BE2C (cell line): Measurements from ENCODE around the gene TRPM2.

ENCODE experiments used
- DNase-seq: peaks from one replicate; pipeline ENCODE4 v3.0.0-alpha.2; 2020
- H3K27me3 ChIP-seq: fragments of 250-450 bp; sonication (Bioruptor Pico); 2 replicates; pipeline ENCODE4 v1.5.1; 2020; ENCODE audit warnings: mild to moderate bottlenecking
- H3K36me3 ChIP-seq: fragments of 250-450 bp; sonication (Bioruptor Pico); 2 replicates; pipeline ENCODE4 v1.5.1; 2020; ENCODE audit warnings: mild to moderate bottlenecking
- H3K4me1 ChIP-seq: fragments of 250-450 bp; sonication (Bioruptor Pico); 2 replicates; pipeline ENCODE4 v1.5.1; 2020
- H3K4me3 ChIP-seq: 2 replicates; pipeline ENCODE4 v1.5.1; 2011; ENCODE audit warnings: low read depth, low read length
- H3K9me3 ChIP-seq: fragments of 250-450 bp; sonication (Bioruptor Pico); 2 replicates; pipeline ENCODE4 v1.5.1; 2020
- TF ChIP-seq, protein P1 (sequence below): IDR thresholded peaks from 2 replicates; pipeline ENCODE4 v1.5.1; 2012; ENCODE audit warnings: mild to moderate bottlenecking, low read depth, low read length

TRPM2 gene

GRCh38 chr21:44463724-44464123 is 110.3 kb downstream of the TRPM2 start:
- Histone ChIP-seq H3K36me3 (no peaks in the 10 kb centered on the region), H3K4me1 (no peaks in the 10 kb centered on the region), H3K9me3 (no peaks in the 10 kb centered on the region), H3K27me3 (no peaks in the 10 kb centered on the region), H3K4me3 (no peak overlapping the region)
- no peak for DNase-seq
- TF ChIP-seq, protein P1, sequence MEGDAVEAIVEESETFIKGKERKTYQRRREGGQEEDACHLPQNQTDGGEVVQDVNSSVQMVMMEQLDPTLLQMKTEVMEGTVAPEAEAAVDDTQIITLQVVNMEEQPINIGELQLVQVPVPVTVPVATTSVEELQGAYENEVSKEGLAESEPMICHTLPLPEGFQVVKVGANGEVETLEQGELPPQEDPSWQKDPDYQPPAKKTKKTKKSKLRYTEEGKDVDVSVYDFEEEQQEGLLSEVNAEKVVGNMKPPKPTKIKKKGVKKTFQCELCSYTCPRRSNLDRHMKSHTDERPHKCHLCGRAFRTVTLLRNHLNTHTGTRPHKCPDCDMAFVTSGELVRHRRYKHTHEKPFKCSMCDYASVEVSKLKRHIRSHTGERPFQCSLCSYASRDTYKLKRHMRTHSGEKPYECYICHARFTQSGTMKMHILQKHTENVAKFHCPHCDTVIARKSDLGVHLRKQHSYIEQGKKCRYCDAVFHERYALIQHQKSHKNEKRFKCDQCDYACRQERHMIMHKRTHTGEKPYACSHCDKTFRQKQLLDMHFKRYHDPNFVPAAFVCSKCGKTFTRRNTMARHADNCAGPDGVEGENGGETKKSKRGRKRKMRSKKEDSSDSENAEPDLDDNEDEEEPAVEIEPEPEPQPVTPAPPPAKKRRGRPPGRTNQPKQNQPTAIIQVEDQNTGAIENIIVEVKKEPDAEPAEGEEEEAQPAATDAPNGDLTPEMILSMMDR: no peak

- Histone ChIP-seq H3K36me3 (no peaks in the 10 kb centered on the region), H3K4me1 (no peaks in the 10 kb centered on the region), H3K9me3 (no peaks in the 10 kb centered on the region), H3K27me3 (no peaks in the 10 kb centered on the region; the same call in 1 of the 2 replicates), H3K4me3 (no peak overlapping the region)
- TF ChIP-seq, protein P1: no peak
- DNase-seq: no peak
Observed at GRCh38 chr21:44464351-44464750, 110.9 kb downstream of the TRPM2 start.

DNA sequence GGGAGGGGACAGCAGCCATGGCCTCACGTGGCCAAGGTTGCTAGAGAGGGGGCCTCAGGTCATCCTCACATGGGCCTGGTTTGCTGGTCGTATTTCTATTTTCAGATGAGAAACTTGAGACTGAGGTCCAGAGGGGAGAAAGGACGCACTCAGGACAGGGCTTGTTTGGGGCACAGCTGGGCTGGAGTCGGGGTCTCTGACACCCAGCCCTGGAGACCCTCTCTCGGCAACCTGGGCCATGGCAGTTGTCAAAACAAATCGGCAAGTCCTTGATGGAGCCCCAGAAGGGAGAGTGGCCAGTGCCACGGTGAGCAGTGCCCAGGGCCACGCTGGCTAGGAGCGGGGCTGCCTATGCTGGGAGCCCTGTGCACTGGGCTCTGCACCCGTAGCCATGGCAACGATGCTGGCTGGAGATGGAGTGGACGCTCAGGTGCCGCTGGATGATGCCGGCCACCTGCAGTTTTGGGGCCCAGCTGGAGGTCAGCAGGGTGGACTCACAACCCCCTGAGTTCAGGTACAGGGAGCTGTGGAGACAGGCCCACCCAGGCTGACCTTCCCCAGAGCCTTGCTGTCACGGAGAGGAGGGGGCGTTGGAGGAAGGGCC is 113.0 kb downstream of the TRPM2 start:
- H3K27me3 ChIP-seq: no peaks in the 10 kb centered on the region; the same call in 1 of the 2 replicates
- TF ChIP-seq, protein P1: no peak
- H3K4me1 ChIP-seq: no peaks in the 10 kb centered on the region
- H3K9me3 ChIP-seq: no peaks in the 10 kb centered on the region
- no peak for DNase-seq
- no peak overlapping the region for H3K4me3 ChIP-seq
- no peaks in the 10 kb centered on the region for H3K36me3 ChIP-seq

- H3K27me3 ChIP-seq: no peaks in the 10 kb centered on the region; the same call in none of the 2 replicates
- TF ChIP-seq, protein P1: no peak
- no peak for DNase-seq
- H3K4me1 ChIP-seq: no peaks in the 10 kb centered on the region
- H3K4me3 ChIP-seq: no peak overlapping the region
- H3K36me3 ChIP-seq: no peaks in the 10 kb centered on the region
- H3K9me3 ChIP-seq: no peaks in the 10 kb centered on the region
Observed at GRCh38 chr21:44466996-44467858, 113.8 kb downstream of the TRPM2 start.

DNA sequence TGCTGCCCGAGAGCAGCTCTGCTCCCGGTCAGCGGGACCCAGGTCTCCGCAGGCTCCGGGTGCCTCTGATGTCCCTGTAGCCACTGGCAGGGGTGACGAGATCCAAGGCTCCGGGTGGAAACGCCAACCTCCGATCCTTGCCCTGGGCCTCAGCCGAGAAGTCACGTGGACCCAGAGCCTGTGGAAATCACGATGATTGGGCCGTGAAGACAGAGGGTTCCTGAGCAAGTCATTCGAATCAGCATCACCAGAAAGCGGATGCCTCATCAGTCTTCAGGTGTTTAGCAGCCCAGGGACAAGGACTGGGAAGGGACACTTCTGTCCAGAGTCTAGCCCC is 114.4 kb downstream of the TRPM2 start:
- Histone ChIP-seq H3K36me3 (no peaks in the 10 kb centered on the region), H3K27me3 (no peaks in the 10 kb centered on the region; the same call in none of the 2 replicates), H3K4me1 (no peaks in the 10 kb centered on the region), H3K4me3 (no peak overlapping the region), H3K9me3 (no peaks in the 10 kb centered on the region)
- TF ChIP-seq, protein P1: no peak
- no peak for DNase-seq

GRCh38 chr21:44471341-44471740 is 117.9 kb downstream of the TRPM2 start:
- Histone ChIP-seq H3K4me1 (no peaks in the 10 kb centered on the region), H3K4me3 (no peak overlapping the region), H3K36me3 (no peaks in the 10 kb centered on the region), H3K27me3 (no peaks in the 10 kb centered on the region; the same call in none of the 2 replicates), H3K9me3 (no peaks in the 10 kb centered on the region)
- DNase-seq: no peak
- TF ChIP-seq, protein P1: no peak
